Activated CD4-positive, alpha-beta memory T cell treated with anti-CD3 and anti-CD28 coated beads, Interleukin-2, amount 10 ng/mL, durations not matched to agents 7 days and 5 days (primary cell): ENCODE measurements around the gene BPTF. TPM values are rescaled to one million over a fixed set of nuclear protein-coding genes. Genes with fewer than 3 reads are reported as not detected.
"Not testable (repeated sequence)": the region's sequence is repeated elsewhere in the genome, so short reads cannot be mapped to it uniquely, and the experiment has no call there.

Experiments
- CTCF ChIA-PET: fragments of 350-600 bp; sonication (Branson Sonifier 250); formaldehyde crosslinking; loops from one replicate; lab custom pipeline; 2021; ENCODE audit warnings: antibody characterized with exemption, inconsistent platforms; lab: Charles Lee
- POLR2A ChIA-PET: fragments of 350-600 bp; sonication (Branson Sonifier 250); formaldehyde crosslinking; loops from one replicate; lab custom pipeline; 2021; ENCODE audit warnings: antibody characterized with exemption; lab: Charles Lee
- DNase-seq: peaks from one replicate; pipeline ENCODE4 v3.0.0-alpha.2; 2020
- H3K27ac Mint-ChIP-seq: one replicate; pipeline ENCODE4 v1.8.0; 2021; ENCODE audit warnings: mild to moderate bottlenecking, mixed read lengths
- H3K27me3 Mint-ChIP-seq: one replicate; pipeline ENCODE4 v1.8.0; 2021; ENCODE audit warnings: mixed read lengths
- H3K36me3 Mint-ChIP-seq: one replicate; pipeline ENCODE4 v1.8.0; 2021; ENCODE audit warnings: low read depth, mixed read lengths
- H3K4me1 Mint-ChIP-seq: one replicate; pipeline ENCODE4 v1.8.0; 2021; ENCODE audit warnings: mixed read lengths
- H3K4me3 Mint-ChIP-seq: one replicate; pipeline ENCODE4 v1.8.0; 2021; ENCODE audit warnings: mild to moderate bottlenecking, mixed read lengths
- H3K9me3 Mint-ChIP-seq: one replicate; pipeline ENCODE4 v1.8.0; 2021; ENCODE audit warnings: mixed read lengths
- total RNA-seq, 2 experiments: library from RNA; stranded (reverse); gene quantifications; one replicate each; pipeline ENCODE4 v1.2.3, GENCODE V29; 2021

BPTF gene, protein sequence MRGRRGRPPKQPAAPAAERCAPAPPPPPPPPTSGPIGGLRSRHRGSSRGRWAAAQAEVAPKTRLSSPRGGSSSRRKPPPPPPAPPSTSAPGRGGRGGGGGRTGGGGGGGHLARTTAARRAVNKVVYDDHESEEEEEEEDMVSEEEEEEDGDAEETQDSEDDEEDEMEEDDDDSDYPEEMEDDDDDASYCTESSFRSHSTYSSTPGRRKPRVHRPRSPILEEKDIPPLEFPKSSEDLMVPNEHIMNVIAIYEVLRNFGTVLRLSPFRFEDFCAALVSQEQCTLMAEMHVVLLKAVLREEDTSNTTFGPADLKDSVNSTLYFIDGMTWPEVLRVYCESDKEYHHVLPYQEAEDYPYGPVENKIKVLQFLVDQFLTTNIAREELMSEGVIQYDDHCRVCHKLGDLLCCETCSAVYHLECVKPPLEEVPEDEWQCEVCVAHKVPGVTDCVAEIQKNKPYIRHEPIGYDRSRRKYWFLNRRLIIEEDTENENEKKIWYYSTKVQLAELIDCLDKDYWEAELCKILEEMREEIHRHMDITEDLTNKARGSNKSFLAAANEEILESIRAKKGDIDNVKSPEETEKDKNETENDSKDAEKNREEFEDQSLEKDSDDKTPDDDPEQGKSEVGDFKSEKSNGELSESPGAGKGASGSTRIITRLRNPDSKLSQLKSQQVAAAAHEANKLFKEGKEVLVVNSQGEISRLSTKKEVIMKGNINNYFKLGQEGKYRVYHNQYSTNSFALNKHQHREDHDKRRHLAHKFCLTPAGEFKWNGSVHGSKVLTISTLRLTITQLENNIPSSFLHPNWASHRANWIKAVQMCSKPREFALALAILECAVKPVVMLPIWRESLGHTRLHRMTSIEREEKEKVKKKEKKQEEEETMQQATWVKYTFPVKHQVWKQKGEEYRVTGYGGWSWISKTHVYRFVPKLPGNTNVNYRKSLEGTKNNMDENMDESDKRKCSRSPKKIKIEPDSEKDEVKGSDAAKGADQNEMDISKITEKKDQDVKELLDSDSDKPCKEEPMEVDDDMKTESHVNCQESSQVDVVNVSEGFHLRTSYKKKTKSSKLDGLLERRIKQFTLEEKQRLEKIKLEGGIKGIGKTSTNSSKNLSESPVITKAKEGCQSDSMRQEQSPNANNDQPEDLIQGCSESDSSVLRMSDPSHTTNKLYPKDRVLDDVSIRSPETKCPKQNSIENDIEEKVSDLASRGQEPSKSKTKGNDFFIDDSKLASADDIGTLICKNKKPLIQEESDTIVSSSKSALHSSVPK (N-terminal part only)
- 10 to 100 TPM; 92.9 to 94.5 TPM for total RNA-seq

DNA sequence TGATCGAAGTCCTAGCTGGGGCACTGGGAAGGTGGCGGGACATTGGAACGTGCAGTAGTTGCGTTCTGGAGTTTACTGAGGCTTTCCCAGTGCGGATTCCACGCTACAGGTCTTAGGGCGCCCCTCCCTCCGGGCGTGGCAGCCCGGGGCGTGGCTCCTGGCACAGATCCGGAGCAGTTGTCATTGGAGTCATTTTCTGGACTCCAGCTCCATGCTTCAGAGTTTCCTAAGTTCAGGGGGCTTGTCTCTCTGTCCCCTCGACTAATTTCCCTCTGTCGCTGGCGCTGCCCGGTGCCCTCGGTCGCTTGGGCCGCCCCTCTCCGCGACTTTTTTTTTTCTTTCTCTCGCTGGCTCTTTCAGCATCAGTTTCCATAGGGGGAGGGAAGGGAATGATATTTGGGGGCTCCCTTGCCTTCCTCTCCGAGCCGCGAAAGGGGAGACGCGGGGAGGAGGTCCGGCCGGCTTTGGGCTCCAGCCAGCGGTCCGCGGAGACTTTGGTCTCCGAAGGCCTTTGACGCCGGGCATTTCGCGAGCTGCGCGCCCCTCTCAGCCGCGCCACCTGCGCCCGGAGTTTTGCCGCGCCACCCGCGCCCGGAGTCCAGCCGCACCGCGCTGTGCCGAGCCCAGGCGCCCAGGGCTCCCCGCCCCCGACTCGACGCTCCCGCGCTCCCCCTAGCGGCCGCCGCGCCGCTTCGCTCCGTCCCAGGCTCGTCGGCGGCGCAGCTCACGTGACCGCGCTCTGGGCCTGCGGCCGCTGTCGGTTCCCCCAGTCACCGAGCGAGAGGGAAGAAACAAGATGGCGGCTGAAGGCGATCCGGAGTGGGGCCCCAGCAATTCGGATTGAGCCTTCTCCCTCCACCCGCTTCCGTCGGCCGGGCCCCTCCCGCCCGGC lies at the start of gene BPTF:
TSS of gene BPTF (plus strand) at position 769 of the 892 bp plus-strand sequence. CDS start 222 bp downstream, outside the sequence.
- Mint-ChIP-seq H3K27ac (peak within 1 kb of the TSS; percentile 97), H3K27me3 (peaks cover 9% of the 10 kb centered on the region), H3K9me3 (no peaks in the 10 kb centered on the region), H3K36me3 (peaks cover 23% of the 10 kb centered on the region), H3K4me1 (peaks cover 30% of the 10 kb centered on the region), H3K4me3 (peak within 1 kb of the TSS; percentile 99)
- POLR2A ChIA-PET = interaction anchor here (0.7 to 3.3 kb wide), 13 partner anchors 10 to 668 kb away, joined by 3 to 23 read pairs (median 4); partner anchors contain the start of genes ARSG, NOL11, PSMD12 and SLC16A6
- CTCF ChIA-PET = interaction anchor here (1.0 to 3.3 kb wide), 7 partner anchors 10 to 107 kb away, joined by 3 to 12 read pairs (median 3); no protein-coding TSS in a partner anchor
- peak; percentile 93 for DNase-seq

DNA sequence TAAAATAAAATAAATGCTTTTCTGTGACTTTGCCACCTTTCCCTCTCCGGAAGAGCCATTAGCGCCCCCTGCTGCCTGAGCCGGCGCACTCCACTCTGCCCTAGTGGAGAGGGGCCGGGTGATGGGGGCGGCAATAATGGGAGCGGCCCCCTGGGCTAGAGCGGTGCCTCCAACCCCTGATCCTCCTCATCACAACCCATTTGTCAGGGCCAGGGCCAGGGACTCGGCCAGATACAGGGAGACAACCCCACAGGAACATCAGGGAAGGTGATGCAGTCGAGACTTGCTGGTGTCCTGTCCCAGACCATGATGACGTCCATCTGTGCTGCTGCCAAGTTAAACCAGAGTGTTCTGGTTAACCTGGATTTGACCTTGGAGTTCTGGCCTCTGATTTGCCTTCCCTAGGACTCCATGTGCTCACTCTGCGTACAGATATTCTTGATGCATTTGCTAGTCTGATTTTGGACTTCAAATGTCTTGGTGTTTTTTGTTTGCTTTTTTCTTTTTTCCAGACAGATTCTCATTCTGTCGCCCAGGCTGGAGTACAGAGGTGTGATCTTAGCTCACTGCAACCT lies 46.1 kb upstream of the BPTF start:
- peak; percentile 23 for DNase-seq
- Mint-ChIP-seq H3K4me1 (no peaks in the 10 kb centered on the region), H3K4me3 (no peak overlapping the region), H3K27me3 (no peaks in the 10 kb centered on the region), H3K27ac (no peak overlapping the region), H3K36me3 (no peaks in the 10 kb centered on the region), H3K9me3 (no peaks in the 10 kb centered on the region)
- ChIA-PET CTCF (interaction anchor here (0.6 kb wide), 1 partner anchor 58 kb away, joined by 3 read pairs; no protein-coding TSS in a partner anchor), POLR2A (no interaction called here)

DNA sequence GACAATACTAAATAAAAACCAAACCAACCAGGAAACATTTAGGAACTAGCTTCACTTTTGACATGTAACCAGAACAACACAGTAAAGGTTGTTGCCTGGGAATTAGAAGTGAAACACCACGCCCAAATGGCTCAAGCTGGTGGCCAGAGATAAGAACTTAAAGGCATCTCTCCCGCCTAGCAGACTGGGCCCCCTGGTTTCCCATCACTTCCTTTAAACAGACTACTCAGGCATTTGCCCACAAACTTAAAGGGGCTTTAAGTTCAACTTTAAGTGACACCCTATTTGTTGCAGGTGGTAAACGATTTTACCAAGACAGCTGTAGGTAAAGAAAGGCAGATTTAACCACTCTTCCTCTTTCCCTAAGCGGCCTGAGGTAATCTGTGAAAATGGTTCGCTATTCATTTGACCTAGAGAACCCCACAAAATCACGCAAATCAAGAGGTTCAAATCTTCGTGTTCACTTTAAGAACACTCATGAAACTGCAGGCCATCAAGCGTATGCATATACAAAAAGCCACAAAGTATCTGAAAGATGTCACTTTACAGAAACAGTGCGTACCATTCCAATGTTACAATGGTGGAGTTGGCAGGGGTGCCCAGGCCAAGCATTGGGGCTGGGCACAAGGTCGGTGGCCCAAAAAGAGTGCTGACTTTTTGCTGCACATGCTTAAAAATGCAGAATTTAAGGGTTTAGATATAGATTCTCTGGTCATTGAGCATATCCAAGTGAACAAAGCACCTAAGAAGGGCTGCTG lies 40.8 kb upstream of the BPTF start:
- H3K27ac Mint-ChIP-seq = no peak overlapping the region
- CTCF ChIA-PET = interaction anchor here (1.5 kb wide), 1 partner anchor 14 kb away, joined by 3 read pairs; no protein-coding TSS in a partner anchor
- peaks cover 14% of the 10 kb centered on the region for H3K27me3 Mint-ChIP-seq
- POLR2A ChIA-PET = no interaction called here
- DNase-seq = no peak
- no peaks in the 10 kb centered on the region for H3K36me3 Mint-ChIP-seq
- no peaks in the 10 kb centered on the region for H3K4me1 Mint-ChIP-seq
- no peaks in the 10 kb centered on the region for H3K9me3 Mint-ChIP-seq
- H3K4me3 Mint-ChIP-seq = no peak overlapping the region

DNA sequence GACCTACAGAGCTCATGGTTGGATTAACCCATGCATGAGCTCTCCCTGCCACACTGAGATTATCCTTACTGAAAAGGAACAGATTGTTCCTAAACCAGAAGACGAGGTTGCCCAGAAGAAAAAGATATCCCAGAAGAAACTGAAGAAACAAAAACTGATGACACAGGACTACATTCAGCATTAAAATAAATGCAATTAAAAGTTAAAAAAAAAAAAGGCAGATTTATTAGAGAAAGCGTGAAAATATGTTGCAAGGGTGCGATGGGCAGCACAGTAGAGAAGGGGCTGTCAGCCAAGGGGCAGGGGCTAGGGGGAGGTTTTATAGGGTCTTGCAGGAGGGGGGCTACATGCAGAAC lies 40.2 kb upstream of the BPTF start:
- peaks cover 14% of the 10 kb centered on the region for H3K27me3 Mint-ChIP-seq

DNA sequence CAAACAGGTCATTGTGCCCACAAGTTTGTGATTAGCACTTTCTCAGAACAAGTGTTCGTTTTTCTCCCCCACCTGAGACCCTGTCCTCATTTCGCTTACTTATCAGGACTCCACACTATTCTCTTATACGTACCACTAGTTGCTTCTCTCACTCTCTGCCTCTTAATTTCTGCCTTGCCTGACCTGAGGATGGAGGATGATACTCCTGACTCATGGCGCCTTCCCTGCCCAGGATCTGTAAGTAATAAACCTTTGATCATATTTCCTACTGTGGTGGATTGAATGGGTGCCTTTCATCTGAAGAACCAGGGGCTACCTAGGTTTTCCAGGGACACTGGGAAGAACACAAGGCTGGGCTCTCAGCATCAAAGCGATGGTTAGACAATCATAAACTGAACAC lies 39.8 kb upstream of the BPTF start:
- ChIA-PET CTCF (no interaction called here), POLR2A (no interaction called here)
- Mint-ChIP-seq H3K4me1 (no peaks in the 10 kb centered on the region), H3K27ac (no peak overlapping the region), H3K27me3 (peaks cover 14% of the 10 kb centered on the region), H3K4me3 (no peak overlapping the region), H3K36me3 (no peaks in the 10 kb centered on the region), H3K9me3 (no peaks in the 10 kb centered on the region)
- no peak for DNase-seq

More for the DNA sequence above, 40.2 kb upstream of the BPTF start:
- H3K9me3 Mint-ChIP-seq = no peaks in the 10 kb centered on the region
- H3K27ac Mint-ChIP-seq = no peak overlapping the region
- no peaks in the 10 kb centered on the region for H3K4me1 Mint-ChIP-seq
- CTCF ChIA-PET = no interaction called here
- H3K36me3 Mint-ChIP-seq = no peaks in the 10 kb centered on the region
- H3K4me3 Mint-ChIP-seq = no peak overlapping the region
- POLR2A ChIA-PET = no interaction called here
- no peak for DNase-seq

DNA sequence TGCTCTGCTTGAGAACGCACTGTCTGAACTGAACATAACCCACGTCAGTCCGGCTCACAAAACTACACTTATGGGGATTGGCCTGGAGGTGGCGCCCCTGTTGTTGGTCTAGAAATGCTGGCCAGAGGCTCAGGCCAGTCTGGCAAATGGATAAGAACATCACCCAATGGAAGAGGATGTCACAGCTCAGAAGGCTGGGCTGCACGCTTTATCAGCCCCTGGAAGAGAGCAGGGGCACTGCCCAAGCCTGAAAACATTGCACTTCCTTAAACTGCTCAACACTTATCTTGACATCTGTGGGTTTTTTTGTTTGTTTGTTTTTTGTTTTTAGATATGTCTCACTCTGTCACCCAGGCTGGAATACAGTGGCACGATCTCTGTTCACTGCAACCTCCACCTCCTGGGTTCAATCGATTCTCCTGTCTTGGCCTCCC lies 24.8 kb upstream of the BPTF start:
- H3K27ac Mint-ChIP-seq = no peak overlapping the region
- H3K36me3 Mint-ChIP-seq = no peaks in the 10 kb centered on the region
- H3K4me3 Mint-ChIP-seq = no peak overlapping the region
- H3K4me1 Mint-ChIP-seq = peaks cover 5% of the 10 kb centered on the region
- peak; percentile 51 for DNase-seq
- ChIA-PET POLR2A (interaction anchor here (1.2 kb wide), 1 partner anchor 193 kb away, joined by 3 read pairs; no protein-coding TSS in a partner anchor), CTCF (interaction anchor here (1.3 kb wide), 1 partner anchor 14 kb away, joined by 3 read pairs; no protein-coding TSS in a partner anchor)
- peaks cover 5% of the 10 kb centered on the region for H3K27me3 Mint-ChIP-seq
- no peaks in the 10 kb centered on the region for H3K9me3 Mint-ChIP-seq

DNA sequence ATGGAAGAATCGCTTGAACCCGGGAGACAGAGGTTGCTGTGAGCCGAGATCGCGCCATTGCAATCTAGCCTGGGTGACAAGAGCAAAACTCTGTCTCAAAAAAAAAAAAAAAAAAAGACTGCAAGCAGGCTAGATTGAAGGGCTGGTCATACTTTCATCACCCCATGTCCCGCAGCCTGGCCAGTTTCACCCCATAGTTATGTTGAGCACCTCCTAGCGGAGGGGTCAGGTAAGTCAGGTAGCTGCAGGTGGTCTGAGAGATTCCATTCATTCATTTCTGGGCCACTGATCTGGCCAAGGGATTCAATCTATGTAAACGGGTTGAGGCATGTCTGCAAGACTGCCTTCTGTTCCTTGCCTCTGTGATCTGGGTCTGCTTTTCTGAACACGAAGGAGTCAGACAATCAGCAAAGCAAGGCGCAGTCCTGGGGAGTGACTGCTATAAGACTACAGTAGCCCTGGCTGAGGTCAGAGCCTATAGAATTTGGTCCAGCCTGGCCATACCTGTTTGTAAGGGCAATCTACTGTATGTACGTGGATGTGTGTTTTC lies 23.6 kb upstream of the BPTF start:
- Mint-ChIP-seq H3K36me3 (no peaks in the 10 kb centered on the region), H3K27me3 (peaks cover 5% of the 10 kb centered on the region), H3K9me3 (no peaks in the 10 kb centered on the region), H3K4me3 (no peak overlapping the region), H3K27ac (no peak overlapping the region), H3K4me1 (peaks cover 5% of the 10 kb centered on the region)
- ChIA-PET POLR2A (no interaction called here), CTCF (interaction anchor here (0.7 to 3.9 kb wide), 2 partner anchors 8 to 22 kb away, joined by 4 to 12 read pairs; partner anchors contain the start of gene BPTF)
- no peak for DNase-seq

DNA sequence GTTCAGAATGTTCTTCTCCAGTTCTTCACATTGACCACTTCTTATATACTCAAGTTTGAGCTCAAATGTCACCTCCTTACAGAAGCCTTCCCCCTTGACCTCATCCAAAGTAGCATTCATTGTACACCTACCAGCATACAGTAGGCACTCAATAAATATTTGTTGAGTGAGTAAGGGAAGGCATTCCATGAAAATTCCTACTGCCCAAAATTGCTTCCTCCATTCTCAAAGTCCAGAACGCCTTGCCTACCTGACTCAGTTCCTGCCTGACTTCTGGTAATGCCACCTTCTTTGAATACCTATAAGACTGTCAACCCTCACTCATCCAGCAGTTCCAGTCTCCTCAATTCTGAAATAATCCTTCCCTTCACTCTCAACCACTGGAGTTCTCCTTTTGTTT lies 14.8 kb upstream of the BPTF start:
- Mint-ChIP-seq H3K4me1 (no peaks in the 10 kb centered on the region), H3K27me3 (no peaks in the 10 kb centered on the region), H3K27ac (no peak overlapping the region), H3K4me3 (no peak overlapping the region), H3K9me3 (no peaks in the 10 kb centered on the region), H3K36me3 (no peaks in the 10 kb centered on the region)
- CTCF ChIA-PET = no interaction called here
- POLR2A ChIA-PET = no interaction called here
- no peak for DNase-seq

DNA sequence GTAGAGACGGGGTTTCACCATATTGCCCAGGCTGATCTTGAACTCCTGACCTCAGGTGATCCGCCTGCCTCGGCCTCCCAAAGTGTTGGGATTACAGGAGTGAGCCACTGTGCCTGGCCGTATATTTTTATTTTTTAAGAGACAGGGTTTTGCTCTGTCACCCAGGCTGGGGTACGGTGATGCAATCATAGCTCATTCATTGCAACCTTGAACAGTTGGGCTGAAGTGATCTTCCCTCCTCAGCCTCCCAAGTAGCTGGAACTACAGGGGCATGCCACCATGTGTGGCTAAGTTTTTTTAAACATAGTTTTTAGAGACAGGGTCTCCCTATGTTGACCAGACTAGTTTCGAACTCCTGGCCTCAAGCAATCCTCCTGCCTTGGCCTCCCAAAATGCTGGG lies 12.9 kb upstream of the BPTF start:
- H3K27ac Mint-ChIP-seq, DNase-seq, POLR2A ChIA-PET, H3K4me1 Mint-ChIP-seq, H3K4me3 Mint-ChIP-seq, H3K9me3 Mint-ChIP-seq, H3K27me3 Mint-ChIP-seq, CTCF ChIA-PET, H3K36me3 Mint-ChIP-seq: not testable (repeated sequence)

DNA sequence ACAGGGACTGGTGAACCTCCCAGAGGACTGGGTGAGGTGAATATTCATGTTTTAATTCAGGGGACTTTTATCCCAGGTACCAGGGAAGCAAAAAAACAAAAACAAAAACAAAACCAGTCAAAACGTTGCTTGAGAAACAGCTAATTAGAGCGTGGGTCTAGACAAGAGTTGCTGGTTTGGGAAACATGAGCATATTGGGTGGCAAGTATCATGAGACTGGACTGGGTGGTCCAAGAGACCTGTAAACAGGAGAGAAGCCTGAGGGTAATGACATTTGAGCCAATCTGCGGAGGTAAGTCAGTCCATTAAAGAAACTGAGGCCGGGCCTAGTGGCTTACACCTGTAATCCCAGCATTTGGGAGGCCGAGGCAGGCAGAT lies 11.5 kb upstream of the BPTF start:
- POLR2A ChIA-PET = interaction anchor here (2.2 kb wide), 1 partner anchor 11 kb away, joined by 5 read pairs; the partner anchor contains the start of gene BPTF
- Mint-ChIP-seq H3K27ac (no peak overlapping the region), H3K4me3 (no peak overlapping the region), H3K9me3 (no peaks in the 10 kb centered on the region), H3K36me3 (no peaks in the 10 kb centered on the region), H3K27me3 (no peaks in the 10 kb centered on the region), H3K4me1 (no peaks in the 10 kb centered on the region)
- CTCF ChIA-PET = interaction anchor here (1.4 kb wide), 1 partner anchor 13 kb away, joined by 3 read pairs; no protein-coding TSS in a partner anchor
- no peak for DNase-seq
